Stimulated activated CD8-positive, alpha-beta memory T cell treated with anti-CD3 and anti-CD28 coated beads, Interleukin-12 subunit alpha, Interleukin-12 subunit beta, amount 100 ng/mL, for 24 hours (primary cell): ENCODE data around the gene BRINP2.

Experiments
- DNase-seq: peaks from one replicate; pipeline ENCODE4 v3.0.0-alpha.2; 2020; ENCODE audit errors: extremely low read depth

Gene BRINP2

GRCh38 chr1:177270863-177271262, 100.1 kb downstream of the BRINP2 start:
- DNase-seq, result no peak

- no peak for DNase-seq
These were observed 102.4 kb downstream of the BRINP2 start for GRCh38 chr1:177273141-177273540.

- DNase-seq, result no peak
These were observed 104.0 kb downstream of the BRINP2 start for GRCh38 chr1:177274687-177275211.

GRCh38 chr1:177275736-177276135, 105.0 kb downstream of the BRINP2 start:
- no peak for DNase-seq

GRCh38 chr1:177278626-177279390, 108.0 kb downstream of the BRINP2 start:
- DNase-seq, result no peak

- no peak for DNase-seq
These were observed 111.1 kb downstream of the BRINP2 start for GRCh38 chr1:177281901-177282300.

- no peak for DNase-seq
These were observed 112.2 kb downstream of the BRINP2 start for GRCh38 chr1:177282976-177283375.

GRCh38 chr1:177283380-177283779, 112.6 kb downstream of the BRINP2 start:
- no peak for DNase-seq

GRCh38 chr1:177286396-177286795, 115.6 kb downstream of the BRINP2 start:
- no peak for DNase-seq

GRCh38 chr1:177287270-177287669, 116.5 kb downstream of the BRINP2 start:
- DNase-seq, result no peak

GRCh38 chr1:177287994-177288393, 117.2 kb downstream of the BRINP2 start:
- DNase-seq, result no peak

GRCh38 chr1:177289532-177289931, 118.8 kb downstream of the BRINP2 start:
- no peak for DNase-seq

GRCh38 chr1:177300431-177300830, 129.7 kb downstream of the BRINP2 start:
- no peak for DNase-seq

- no peak for DNase-seq
These were observed 130.8 kb downstream of the BRINP2 start for GRCh38 chr1:177301425-177302124.

- DNase-seq, result no peak
These were observed 131.7 kb downstream of the BRINP2 start for GRCh38 chr1:177302357-177303044.

- DNase-seq, result no peak
These were observed 134.6 kb downstream of the BRINP2 start for GRCh38 chr1:177305040-177306018.

- no peak for DNase-seq
These were observed 135.3 kb downstream of the BRINP2 start for GRCh38 chr1:177306019-177306415.

- no peak for DNase-seq
These were observed 136.2 kb downstream of the BRINP2 start for GRCh38 chr1:177306981-177307380.

GRCh38 chr1:177307771-177308170, 137.0 kb downstream of the BRINP2 start:
- no peak for DNase-seq

GRCh38 chr1:177309880-177310279, 139.1 kb downstream of the BRINP2 start:
- no peak for DNase-seq

- no peak for DNase-seq
These were observed 139.6 kb downstream of the BRINP2 start for GRCh38 chr1:177310326-177310725.
